Measurements from ENCODE around the gene TOMM70. TPM values are rescaled to one million over a fixed set of nuclear protein-coding genes. Genes with fewer than 3 reads are reported as not detected.

Gene TOMM70
- total RNA-seq, 4 donors from 2014 or later = 42.1 to 53.1 (median 47.9) TPM

- no peak for DNase-seq (ENCODE audit: low spot score)
- TF ChIP-seq, protein P1, sequence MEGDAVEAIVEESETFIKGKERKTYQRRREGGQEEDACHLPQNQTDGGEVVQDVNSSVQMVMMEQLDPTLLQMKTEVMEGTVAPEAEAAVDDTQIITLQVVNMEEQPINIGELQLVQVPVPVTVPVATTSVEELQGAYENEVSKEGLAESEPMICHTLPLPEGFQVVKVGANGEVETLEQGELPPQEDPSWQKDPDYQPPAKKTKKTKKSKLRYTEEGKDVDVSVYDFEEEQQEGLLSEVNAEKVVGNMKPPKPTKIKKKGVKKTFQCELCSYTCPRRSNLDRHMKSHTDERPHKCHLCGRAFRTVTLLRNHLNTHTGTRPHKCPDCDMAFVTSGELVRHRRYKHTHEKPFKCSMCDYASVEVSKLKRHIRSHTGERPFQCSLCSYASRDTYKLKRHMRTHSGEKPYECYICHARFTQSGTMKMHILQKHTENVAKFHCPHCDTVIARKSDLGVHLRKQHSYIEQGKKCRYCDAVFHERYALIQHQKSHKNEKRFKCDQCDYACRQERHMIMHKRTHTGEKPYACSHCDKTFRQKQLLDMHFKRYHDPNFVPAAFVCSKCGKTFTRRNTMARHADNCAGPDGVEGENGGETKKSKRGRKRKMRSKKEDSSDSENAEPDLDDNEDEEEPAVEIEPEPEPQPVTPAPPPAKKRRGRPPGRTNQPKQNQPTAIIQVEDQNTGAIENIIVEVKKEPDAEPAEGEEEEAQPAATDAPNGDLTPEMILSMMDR (IDR thresholded peaks at IDR 0.05) = no peak
- ATAC-seq (ENCODE audit: low FRiP score) = no peak
These were observed 12.2 kb upstream of the TOMM70 start for GRCh38 chr3:100412912-100413590.

DNA sequence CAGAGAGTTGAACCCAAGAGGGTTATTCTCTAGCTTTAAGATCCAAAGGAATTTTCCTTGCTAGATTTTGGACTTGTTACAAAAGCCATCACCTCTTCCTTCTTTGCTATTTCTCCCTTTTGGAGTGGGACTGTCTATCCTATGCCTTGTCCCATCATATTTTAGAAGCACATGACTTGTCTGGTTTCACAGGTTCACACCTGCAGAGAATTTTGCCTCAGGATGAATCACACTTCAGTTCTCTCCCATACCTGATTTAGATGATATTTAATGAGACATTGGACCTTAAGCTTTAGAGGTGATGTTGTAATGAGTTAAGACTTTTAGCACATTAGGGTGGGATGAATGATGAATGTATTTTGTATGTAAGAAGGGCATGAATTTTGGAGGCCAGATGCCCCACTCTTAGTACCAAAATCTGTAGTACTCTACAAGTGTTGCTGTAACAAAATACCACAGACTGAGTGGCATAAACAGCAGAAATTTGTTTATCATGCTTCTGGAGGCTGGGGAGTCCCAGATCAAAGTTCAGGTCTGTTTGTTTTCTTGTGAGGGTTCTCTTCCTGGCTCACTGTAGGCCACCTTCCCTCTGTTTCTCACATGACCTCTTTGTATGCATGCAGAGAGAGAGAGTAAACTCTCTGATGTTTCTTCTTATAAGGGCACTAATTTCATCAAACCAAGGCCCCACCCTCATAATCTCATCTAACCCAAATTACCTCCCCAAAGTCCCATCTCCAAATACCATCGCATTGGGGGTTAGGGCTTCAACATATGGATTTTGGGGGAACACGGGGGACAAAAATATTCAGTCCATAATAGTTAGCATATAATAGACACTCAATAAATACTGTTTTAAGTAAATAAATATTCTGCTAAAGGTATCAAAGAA lies 10.4 kb upstream of the TOMM70 start:
- TF ChIP-seq, protein P1 (IDR thresholded peaks at IDR 0.05) = no peak
- ATAC-seq (ENCODE audit: low FRiP score) (no peak), DNase-seq (ENCODE audit: low spot score) (no peak)

- DNase-seq (ENCODE audit: low spot score) (no peak), ATAC-seq (ENCODE audit: low FRiP score) (no peak)
- TF ChIP-seq, protein P1 (IDR thresholded peaks at IDR 0.05) = no peak
These were observed 7.2 kb upstream of the TOMM70 start for GRCh38 chr3:100407977-100408532.

DNA sequence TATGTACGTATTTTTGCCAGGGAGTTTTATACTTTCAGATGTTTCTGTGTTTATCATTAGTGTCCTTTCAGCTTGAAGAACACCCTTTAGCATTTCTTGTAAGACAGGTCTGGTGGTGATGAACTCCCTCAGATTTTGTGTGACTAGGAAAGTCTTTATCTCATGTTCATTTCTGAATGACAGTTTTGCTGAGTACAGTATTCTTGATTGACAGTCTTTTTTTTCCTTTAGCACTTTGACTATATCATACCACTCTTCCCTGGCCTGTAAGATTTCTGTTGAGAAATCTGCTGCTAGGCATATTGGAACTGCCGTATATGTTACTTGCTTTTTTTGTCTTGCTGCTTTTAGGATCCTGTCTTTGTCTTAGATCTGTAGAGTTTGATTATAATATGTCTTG lies 6.3 kb upstream of the TOMM70 start:
- ATAC-seq (ENCODE audit: low FRiP score) (no peak), DNase-seq (ENCODE audit: low spot score) (no peak)
- TF ChIP-seq, protein P1 (IDR thresholded peaks at IDR 0.05) = no peak

DNA sequence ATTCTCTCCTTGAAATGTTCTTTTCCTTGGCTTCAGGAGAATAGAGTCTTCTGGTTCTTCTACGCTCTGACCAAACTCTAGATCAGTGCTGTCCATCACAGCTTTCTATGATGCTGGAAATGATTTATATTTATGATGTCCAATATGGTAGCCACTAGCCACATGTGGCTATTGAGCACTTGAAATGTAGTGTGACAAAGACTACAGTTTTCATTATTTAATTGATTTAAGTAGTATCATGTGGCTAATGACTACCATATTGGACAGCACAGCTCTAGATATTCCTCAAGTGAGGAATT lies 3.3 kb upstream of the TOMM70 start:
- TF ChIP-seq, protein P1 (IDR thresholded peaks at IDR 0.05) = no peak
- DNase-seq (ENCODE audit: low spot score) (no peak), ATAC-seq (ENCODE audit: low FRiP score) (no peak)

DNA sequence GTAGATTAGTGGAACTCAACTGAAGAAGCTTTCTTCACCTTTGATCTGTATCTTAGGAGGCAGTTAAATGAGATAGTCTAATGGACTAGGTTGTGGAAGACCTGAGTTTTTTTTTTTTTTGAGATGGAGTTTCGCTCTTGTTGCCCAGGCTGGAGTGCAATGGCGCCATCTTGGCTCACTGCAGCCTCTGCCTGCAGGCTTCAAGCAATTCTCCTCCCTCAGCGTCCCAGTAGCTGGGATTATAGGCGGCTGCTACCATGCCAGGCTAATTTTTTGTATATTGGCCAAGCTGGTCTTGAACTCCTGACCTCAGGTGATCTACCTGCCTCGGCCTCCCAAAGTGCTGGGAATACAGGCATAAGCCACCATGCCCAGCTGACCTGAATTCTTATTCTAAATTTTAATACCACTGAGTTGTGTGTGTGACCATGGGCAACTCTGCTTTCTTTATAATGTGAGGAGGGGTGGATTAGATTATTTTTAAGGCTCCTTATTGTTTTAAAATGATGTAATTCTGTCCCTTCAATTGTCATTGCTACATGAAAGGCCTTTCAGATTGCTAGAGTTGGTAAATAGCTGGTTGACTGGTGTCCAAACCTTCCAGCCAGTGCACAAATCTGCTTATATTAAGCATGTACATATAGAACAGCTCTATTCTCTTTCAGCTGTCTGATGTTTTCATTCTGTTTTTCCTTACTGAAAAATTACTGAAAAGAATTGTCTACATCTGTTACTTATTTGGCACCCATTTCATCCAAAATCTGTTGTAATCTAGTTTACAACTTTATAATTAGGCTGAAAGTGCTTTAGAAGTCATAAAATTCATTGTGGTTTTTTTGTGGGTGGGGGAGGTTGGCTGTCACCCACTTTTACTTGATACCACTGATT lies 2.7 kb upstream of the TOMM70 start:
- ATAC-seq (ENCODE audit: low FRiP score) = no peak
- TF ChIP-seq, protein P1 (IDR thresholded peaks at IDR 0.05) = no peak
- no peak for DNase-seq (ENCODE audit: low spot score)
